Measurements from ENCODE around the gene CYP26A1.

DNA sequence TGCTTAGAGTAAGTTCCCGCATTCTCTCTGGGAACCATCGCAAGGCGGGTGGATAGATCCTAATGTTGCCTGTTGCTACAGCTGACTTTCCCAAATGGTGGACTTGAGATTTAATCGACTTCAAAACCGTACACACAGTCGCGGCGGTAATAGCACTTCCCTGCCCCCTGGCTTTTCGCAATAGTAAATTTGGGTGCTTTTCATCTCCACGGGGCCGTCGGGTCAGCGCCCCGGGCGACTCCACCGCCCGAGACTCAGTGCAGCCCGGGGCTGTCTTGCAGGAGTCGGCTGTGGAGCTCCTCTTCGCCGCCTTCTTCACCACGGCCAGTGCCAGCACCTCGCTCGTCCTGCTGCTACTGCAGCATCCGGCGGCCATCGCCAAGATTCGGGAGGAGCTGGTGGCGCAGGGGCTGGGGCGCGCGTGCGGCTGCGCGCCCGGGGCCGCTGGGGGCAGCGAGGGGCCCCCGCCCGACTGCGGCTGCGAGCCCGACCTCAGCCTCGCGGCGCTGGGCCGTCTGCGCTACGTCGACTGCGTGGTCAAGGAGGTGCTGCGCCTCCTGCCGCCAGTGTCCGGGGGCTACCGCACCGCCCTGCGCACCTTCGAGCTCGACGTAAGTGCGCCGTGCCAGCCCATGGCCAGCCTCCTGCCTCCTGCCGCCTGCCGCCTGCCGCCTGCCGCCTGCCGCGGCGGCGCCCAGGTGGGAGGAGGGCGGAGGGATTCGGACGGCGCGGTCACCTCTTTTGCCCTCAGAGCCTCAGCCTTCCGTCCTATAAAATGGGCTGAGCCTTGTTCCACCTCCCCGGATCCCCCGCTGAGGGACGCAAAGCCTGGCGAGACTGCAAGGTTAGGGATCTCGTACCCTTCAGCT is 7.8 kb upstream of the CYP26A1 start:
- TF ChIP-seq, protein P1, sequence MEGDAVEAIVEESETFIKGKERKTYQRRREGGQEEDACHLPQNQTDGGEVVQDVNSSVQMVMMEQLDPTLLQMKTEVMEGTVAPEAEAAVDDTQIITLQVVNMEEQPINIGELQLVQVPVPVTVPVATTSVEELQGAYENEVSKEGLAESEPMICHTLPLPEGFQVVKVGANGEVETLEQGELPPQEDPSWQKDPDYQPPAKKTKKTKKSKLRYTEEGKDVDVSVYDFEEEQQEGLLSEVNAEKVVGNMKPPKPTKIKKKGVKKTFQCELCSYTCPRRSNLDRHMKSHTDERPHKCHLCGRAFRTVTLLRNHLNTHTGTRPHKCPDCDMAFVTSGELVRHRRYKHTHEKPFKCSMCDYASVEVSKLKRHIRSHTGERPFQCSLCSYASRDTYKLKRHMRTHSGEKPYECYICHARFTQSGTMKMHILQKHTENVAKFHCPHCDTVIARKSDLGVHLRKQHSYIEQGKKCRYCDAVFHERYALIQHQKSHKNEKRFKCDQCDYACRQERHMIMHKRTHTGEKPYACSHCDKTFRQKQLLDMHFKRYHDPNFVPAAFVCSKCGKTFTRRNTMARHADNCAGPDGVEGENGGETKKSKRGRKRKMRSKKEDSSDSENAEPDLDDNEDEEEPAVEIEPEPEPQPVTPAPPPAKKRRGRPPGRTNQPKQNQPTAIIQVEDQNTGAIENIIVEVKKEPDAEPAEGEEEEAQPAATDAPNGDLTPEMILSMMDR (IDR thresholded peaks at IDR 0.05), result no peak; the same call in 1 of the 2 replicates
- TF ChIP-seq ZFX (IDR thresholded peaks at IDR 0.05; ENCODE audit: borderline replicate concordance), result no peak

All from 22Rv1 (cell line).